NOMO-1 treated with DMSO at 0.1 percent for 48 hours (cell line): ENCODE results near the gene KRTAP10-4.
"Not testable (repeated sequence)": the region's sequence is repeated elsewhere in the genome, so short reads cannot be mapped to it uniquely, and the experiment has no call there.

Experiments used
- DNase-seq: peaks from one replicate; lab custom pipeline; 2025; ENCODE audit not compliant: unreplicated experiment; lab: John Stamatoyannopoulos, UW

The KRTAP10-4 gene

DNA sequence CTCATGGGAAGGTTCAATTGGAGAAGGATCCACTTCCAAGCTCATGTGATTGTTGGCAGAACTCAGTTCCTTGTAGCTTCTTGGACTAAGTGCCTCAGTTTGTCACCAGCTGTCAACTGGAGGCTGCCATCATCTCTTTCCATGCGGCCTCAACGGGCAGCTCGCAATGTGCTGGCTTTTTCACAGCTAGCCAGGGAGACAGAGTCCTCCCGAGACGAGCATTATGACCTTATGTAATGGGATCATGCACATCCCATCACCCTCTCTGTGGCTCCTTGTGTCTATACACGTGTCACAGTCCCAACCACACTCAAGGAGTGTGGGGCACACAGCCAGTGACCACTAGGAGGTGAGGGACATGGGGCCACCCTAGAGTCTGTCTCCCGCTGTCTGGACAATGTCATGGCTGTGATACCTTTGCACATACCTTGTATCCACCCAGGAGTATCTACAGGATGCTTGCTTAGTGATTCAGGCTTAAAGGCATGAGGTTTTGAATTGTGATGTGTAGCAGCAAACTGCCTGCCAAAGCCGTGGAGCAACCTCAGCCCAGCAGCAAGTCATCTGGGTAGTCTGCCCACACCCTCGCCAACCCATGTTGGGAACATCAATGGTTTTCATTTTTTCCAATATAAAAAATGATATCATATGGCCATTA lies 22.7 kb downstream of the KRTAP10-4 start:
- DNase-seq = no peak

DNA sequence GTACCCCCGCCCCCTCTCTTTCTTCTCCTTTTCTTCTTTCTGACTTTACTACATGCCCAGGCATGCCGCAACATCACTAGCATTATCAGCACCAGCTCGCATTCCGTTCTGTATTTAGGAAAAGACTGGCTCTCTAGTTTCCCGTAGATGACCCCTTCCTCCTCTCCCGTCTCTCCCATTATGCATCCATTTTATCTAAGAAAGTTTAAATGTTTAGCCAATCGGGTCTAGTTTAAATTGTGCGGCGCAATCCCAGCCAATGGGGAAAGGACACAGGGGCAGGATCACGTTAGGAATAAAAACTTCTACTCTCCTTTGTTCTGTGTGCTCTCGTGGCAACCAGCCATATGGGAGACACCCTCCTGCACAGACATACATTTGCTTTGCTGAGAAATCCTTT lies 24.5 kb downstream of the KRTAP10-4 start:
- DNase-seq = no peak

DNA sequence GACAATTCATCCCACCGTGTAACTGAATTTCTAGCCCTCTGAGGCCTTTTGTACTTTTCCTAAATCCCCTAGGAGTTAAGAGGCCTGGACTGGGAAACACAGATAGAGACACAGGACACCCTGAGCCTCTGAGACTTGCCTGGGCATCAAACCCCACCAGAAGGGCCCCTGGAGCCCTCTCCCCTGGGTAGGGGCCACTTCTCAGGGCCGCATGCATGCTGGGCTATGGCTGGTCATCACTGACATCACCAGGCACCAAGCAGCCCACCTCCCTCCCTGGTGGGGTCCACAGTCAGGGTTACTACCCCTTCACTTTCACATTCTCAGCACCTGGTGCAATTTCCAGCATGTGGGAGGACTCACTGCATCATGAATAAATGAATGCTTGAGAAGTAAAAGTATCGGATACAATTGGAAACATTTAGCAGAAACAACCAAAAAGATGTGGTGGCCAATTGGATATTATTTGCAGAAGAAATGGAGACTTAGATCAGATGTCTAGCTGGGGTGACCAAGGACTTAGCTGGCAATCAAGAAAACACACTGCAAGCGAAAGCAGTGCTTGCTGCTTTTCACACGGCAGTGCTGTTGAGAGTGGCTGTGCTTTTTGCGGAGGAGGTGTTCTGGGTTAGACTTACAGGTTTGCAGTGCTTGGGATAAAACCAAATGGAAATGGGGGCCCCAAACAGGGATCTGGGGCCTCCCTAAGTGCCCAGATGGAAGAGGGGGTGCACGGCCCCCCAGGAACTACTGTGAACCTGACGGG lies 25.9 kb downstream of the KRTAP10-4 start:
- DNase-seq = no peak

DNA sequence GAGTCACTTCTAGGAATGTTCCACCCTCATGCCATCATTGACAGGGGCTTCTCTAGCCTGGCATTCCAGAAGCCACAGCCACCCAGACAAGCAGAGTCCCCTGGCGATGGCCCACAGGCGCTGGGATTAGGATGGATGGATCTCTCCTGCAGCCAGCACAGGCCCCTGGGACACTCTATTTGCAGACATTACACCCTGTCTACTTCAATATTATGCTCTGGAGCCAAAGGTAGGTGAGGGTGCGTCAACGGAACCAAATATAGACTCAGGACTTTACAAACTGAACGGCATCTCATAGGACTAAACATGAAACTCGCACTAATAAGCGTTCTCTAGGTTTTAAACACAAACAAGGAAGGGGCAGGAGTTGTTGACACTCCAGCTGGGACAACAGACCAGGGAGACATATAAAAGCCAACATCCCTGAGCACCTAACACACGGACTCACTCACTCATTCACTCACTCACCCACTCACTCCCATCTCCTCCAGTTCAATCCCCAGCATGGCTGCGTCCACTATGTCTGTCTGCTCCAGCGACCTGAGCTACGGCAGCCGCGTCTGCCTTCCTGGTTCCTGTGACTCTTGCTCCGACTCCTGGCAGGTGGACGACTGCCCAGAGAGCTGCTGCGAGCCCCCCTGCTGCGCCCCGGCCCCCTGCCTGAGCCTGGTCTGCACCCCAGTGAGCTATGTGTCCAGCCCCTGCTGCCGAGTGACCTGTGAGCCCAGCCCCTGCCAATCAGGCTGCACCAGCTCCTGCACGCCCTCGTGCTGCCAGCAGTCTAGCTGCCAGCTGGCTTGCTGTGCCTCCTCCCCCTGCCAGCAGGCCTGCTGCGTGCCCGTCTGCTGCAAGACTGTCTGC lies 26.8 kb downstream of the KRTAP10-4 start, which contains the start of gene KRTAP10-7:
TSS of gene KRTAP10-7 (plus strand) at position 480 of the 861 bp plus-strand sequence. CDS start at position 505, 25 bp downstream.
- not testable (repeated sequence) for DNase-seq

DNA sequence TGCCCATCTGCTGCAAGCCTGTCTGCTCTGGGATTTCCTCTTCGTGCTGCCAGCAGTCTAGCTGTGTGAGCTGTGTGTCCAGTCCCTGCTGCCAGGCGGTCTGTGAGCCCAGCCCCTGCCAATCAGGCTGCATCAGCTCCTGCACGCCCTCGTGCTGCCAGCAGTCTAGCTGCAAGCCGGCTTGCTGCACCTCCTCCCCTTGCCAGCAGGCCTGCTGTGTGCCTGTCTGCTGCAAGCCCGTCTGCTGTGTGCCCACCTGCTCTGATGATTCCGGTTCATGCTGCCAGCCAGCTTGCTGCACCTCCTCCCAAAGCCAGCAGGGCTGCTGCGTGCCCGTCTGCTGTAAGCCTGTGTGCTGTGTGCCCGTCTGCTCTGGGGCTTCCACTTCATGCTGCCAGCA lies 27.6 kb downstream of the KRTAP10-4 start:
- DNase-seq = not testable (repeated sequence)

DNA sequence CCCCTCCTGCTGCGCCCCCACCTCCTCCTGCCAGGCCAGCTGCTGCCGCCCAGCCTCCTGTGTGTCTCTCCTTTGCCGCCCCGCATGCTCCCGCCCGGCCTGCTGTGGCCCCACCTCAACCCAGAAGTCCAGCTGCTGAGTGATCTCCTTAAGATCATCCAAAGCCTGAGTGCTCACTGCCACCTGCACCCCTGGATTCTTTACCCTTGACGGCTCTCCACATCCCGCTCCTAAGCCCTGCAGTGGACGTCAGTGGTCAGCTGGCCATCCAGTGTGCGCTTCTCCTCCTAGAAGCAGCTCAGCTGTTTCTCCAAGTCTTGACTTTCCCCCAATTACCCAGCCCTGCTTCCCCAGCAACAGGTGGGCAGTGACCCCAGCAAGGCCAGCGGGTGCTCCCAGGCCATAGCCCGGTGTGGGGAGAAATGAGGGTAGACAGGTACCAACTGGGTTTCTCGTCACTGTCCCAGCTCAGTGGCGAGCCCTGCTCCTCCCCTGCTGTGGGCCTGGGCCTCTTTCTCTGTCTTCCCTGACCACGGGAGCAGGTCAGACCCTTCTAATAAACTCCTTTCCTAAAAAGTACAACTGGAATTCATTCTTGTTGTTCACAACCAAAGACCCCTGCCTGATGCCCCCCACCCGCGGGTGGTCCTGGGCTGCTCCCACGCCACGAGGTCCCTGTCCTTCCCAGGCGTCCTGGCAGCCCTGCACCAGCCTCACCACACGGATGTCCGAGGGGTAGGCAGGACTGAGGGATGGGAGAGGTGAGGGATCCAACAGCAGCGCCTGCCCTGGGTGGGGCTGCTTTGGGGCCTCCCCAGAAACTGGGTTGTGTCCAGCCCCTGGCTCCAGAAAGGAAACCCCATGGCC lies 28.3 kb downstream of the KRTAP10-4 start:
- DNase-seq = no peak

DNA sequence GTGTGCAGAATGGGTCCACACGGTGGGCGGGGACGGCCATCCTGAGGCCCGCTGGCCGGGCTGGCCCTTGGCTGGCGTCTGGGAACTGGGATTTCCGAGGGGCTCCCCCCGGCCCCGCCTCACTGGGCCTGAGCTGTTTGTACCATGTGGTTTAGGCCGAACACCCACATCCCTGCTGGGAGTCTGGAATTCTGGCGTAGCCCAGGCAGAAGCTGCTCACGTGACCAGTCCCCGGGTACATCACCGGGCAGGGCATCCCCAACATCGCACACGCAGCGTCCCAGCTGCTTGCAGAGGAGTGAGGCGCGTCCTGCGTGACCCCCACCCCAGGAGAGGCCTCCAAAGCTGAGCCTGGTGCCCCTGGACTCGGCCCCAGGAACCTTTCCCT lies 28.9 kb downstream of the KRTAP10-4 start:
- no peak for DNase-seq

DNA sequence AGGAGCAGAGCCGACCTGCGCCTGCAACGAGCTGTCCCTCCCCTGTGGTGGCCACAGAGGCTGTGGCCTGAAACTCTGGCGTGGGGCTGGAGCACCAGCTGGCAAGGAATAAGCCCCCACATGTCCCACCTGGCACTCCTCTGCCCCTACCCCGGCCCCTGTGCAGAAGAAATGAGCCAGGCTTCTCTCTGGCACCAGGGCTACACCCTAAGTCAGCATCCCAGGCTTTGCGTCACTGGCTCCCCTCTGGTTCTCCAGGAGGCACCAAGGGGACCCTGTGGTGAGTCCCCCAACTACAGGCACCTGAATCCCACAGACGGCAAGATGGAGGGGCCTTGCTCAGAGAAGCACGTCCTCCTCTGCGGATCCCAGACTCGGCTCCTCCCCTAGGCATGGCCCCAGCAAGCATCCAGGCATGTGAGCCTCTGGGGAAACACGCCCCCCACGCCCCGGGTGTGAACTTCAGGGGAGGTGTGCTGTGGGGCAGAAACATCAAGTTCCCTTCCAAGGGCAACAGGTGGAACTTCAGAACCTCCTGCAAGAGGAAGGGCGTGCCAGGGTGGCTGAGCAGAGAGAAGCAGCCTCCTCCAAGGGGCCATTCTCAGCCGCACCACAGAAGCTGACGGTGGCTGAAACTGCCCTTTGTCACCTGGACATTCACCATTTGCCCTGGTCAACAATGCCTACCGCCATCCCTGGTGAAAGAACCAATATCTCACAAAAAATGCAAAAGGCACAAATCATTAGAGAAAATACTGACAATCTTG lies 29.8 kb downstream of the KRTAP10-4 start:
- DNase-seq = no peak

DNA sequence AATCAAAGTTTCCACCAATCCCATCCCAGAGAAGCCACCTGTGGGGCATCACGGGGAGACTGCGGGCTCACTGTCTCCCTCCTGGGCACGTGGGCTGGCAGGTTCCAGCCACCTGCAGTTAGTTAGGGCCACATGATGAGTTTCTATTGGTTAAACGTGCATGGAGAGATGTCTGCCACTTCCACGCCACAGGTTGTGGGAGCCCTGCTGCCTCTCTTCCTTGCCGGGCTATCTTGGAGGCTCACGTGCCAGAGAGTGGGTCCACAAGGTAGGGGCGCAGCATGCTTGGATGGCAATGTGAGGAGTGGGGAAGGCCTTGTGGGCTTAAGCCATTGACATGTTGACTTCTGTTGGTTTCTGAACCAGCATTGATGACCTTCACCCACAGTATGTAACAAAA lies 30.4 kb downstream of the KRTAP10-4 start:
- no peak for DNase-seq

DNA sequence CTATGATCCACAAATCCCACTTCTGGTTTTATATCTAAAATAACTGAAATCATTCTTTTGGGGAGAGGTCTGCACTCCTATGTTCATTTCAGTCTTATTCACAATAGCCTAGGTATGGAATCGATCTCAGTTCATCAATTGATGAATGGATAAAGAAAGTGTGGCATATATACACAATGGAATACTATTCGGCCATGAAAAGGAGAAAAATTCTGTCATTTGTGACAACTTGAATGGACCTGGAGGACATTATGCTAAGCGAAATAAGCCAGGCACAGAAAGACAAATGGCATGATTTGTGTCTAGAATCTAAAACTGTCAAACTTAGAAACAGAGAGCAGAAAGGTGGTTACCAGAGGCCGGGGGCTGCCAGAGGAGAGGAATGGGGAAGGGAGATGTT lies 33.0 kb downstream of the KRTAP10-4 start:
- no peak for DNase-seq

DNA sequence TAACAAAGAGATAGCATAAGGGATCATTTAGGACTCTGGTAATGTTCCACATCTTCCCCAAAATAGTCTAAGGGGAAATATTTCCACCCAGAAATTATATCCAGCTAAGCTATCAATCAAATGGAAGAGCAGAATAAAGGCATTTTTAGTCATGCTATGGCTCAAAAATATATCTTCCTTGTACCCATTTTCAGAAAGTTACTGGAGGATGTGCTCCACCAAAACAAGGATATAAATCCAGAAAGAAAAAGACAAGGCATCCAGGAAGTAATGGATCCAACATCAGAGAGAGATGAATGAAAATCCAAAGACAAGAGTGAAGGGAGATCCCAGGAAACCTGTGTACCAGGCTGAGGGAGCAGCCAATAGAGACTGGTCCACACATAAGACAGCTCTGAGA lies 35.7 kb downstream of the KRTAP10-4 start:
- no peak for DNase-seq

DNA sequence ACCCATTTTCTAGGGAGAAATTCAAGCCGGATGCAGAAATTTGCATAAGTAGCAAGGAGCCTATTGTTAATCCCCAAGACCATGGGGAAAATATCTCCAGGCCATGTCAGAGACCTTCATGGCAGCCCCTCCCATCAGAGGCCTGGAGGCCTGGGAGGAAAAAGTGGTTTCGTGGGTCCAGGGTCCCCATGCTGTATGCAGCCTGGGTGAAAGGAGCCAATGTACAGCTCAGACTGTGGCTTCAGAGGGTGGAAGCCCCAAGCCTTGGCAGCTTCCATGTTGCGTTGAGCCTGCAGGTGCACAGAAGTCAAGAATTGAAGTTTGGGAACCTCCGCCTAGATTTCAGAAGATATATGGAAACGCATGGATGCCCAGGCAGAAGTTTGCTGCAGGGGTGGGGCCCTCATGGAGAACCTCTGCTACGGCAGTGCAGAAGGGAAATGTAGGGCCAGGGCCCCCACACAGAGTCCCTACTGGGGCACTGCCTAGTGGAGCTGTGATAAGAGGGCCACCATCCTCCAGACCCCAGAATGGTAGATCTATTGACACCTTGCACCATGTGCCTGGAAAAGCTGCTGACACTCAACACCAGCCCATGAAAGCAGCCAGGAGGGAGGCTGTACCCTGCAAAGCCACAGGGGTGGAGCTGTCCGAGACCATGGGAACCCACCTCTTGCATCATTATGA lies 36.8 kb downstream of the KRTAP10-4 start:
- DNase-seq = not testable (repeated sequence)

DNA sequence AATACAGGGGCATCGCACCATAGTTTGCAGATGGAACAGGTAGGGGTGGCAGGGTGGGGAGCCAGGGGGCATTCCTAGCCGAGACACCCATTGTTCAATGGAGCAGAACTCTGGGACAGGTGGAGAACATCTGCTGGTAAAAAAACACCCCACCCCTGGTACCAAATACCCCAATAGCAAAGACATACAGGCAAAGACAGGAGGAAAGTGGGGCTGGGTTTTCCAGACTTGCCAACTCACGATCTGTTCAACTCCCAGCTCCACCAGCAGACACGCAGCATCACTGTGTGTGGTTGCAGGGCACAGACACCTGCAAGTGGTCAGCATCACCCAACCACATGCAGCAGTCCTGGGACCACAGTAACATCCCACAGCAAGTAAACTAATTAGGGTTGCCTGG lies 38.0 kb downstream of the KRTAP10-4 start:
- no peak for DNase-seq

DNA sequence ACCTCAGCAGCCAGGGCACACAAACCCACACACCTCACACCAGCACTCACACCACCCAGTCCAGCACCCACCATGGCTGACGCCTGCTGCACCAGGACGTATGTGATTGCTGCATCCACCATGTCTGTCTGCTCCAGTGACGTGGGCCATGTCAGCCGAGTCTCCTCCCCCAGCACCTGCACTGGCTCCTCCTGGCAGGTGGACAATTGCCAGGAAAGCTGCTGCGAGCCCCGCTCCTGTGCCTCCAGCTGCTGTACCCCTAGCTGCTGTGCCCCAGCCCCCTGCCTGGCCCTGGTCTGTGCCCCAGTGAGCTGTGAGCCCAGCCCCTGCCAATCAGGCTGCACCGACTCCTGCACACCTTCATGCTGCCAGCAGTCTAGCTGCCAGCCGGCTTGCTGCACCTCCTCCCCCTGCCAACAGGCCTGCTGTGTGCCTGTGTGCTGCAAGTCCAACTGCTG lies 38.5 kb downstream of the KRTAP10-4 start, which contains the start of gene KRTAP10-8:
TSS of gene KRTAP10-8 (plus strand) at position 51 of the 458 bp plus-strand sequence. CDS start at position 73, 22 bp downstream.
- DNase-seq = no peak

DNA sequence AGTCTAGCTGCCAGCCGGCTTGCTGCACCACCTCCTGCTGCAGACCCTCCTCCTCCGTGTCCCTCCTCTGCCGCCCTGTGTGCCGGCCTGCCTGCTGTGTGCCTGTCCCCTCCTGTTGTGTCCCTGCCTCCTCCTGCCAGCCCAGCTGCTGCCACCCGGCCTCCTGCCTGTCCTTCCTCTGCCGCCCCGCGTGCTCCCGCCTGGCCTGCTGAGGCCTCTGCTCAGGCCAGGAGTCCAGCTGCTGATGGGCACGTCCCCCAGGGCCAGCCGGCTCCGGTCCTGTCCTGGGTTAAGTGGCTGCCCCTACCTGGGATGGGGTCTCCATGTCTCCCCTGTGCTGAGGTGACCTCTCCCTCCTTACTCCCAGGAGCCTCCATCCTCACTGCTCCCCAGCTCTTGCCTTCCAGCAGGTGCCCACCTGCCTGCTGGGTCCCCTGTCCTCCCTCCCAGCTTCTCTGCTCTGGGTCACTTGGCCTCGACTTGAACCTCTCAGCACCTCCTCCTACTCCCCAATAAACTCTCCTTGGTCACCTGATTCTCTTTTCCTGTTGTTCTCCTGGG lies 39.2 kb downstream of the KRTAP10-4 start:
- no peak for DNase-seq

DNA sequence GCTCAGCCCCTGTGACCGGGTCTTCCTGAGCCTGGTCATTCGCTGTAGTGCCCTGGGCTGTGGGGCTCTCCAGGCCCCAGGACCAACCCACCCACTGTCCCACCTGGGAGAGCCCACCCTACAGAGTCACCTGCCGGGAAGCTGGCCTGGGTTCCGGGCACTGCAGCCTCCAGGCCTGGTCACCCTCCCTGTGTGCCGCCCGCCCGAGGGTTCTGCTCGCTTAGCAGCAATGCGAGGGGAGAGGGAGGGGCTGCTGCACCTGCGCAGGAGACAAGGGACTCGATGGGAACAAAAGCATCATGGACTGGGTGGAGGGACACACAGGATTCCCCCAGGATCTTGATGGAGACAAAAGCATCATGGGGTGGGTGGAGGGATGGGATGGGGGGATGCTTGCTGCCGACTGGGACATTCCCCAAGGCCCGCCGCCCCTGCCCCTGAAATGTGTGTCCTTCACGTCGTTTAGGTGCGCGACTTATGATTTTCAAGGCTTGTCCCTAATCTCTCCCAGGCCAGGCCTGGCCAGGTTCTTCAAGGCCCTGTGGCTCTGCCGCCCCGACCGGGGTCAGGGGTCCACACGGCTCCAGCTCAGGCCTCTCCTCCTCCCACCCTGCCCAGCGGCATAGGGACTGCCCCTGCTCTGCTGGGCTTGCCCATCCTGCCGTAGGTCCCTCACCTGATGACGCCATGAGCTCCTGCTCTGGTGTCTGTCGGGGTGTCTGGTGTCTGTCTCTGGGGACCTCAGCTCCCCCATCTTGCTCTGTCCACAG lies 40.0 kb downstream of the KRTAP10-4 start:
- DNase-seq = no peak

DNA sequence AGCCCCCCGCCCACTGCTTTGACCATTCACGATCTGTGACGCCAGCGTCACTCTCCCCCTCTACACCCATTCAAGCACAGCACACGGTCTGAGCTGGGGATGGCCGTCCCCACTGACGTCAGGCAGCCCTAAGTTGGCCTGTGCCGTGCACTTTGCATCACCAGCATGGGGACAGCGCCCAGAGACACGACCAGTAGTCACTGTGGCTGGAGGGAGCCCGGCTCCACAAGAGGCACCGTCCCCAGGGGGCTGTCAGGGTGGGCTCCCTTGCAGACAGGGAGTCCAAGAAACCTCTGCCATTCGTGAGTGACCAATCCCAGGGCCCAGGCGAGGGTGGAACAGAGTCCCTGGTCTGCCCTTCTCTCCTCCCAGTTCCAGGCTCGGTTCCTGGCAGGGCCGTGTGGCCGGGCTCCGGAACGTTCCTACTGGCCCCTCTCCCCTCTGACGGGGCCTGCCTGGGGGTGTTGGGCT lies 40.7 kb downstream of the KRTAP10-4 start:
- no peak for DNase-seq

DNA sequence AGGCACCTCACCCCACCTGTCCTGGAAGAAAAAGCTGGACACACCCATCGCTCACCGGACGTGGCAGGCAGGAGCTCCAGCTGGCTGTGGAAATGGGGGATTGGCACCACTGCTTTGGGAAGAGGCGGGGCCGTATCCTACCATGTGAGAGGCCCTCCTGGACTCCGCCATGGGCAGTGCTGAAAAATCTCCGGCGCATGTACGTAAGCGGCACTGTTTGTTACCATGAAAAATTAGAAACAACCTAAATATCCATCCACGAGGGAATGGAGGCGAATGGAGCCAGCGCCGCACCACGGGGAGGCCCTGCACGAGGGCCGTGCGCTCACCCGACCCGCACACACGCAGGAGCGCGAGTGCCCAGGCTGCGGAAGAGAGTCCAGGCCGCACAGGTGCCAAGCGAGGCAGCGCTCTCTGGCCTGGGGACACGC lies 41.4 kb downstream of the KRTAP10-4 start:
- DNase-seq = no peak
